MCF 10A (cell line): ENCODE data around the gene AFF4. TPM values are rescaled to one million over a fixed set of nuclear protein-coding genes. Genes with fewer than 3 reads are reported as not detected.

Experiments
- BruUV-seq: library from RNA; stranded (reverse); fragments of 400-500 nt; replicated peaks from 2 replicates; lab custom pipeline; 2021; lab: Mats Ljungman, UMichigan
- CTCF ChIA-PET: fragments of 300-600 bp; sonication (Branson Sonifier 250); formaldehyde crosslinking; extraction: SDS; loops from one replicate; lab custom pipeline; 2021; ENCODE audit warnings: antibody characterized with exemption, inconsistent platforms; lab: Yijun Ruan, JAX
- POLR2A ChIA-PET: fragments of 300-600, 350-650 bp; sonication (Branson Sonifier 250); formaldehyde crosslinking; extraction: SDS; loops from one replicate; lab custom pipeline; 2020; ENCODE audit warnings: antibody characterized with exemption, inconsistent platforms; lab: Yijun Ruan, JAX
- DNase-seq: peaks from one replicate; pipeline ENCODE4 v3.0.0-alpha.2; 2018; ENCODE audit not compliant: unreplicated experiment
- H3K27ac Mint-ChIP-seq: one replicate; pipeline ENCODE4 v1.8.0; 2022; ENCODE audit warnings: mild to moderate bottlenecking, low read depth, mixed read lengths; ENCODE audit not compliant: unreplicated experiment
- H3K27me3 Mint-ChIP-seq: one replicate; pipeline ENCODE4 v1.8.0; 2022; ENCODE audit warnings: mixed read lengths; ENCODE audit not compliant: insufficient read depth, unreplicated experiment
- H3K36me3 Mint-ChIP-seq: one replicate; pipeline ENCODE4 v1.8.0; 2022; ENCODE audit warnings: mild to moderate bottlenecking, moderate library complexity, mixed read lengths; ENCODE audit not compliant: insufficient read depth, unreplicated experiment
- H3K4me1 Mint-ChIP-seq: one replicate; pipeline ENCODE4 v1.8.0; 2022; ENCODE audit warnings: mixed read lengths; ENCODE audit not compliant: insufficient read depth, unreplicated experiment
- H3K4me3 Mint-ChIP-seq: one replicate; pipeline ENCODE4 v1.8.0; 2022; ENCODE audit warnings: mild to moderate bottlenecking, moderate library complexity, mixed read lengths; ENCODE audit not compliant: unreplicated experiment
- H3K9me3 Mint-ChIP-seq: one replicate; pipeline ENCODE4 v1.8.0; 2022; ENCODE audit warnings: mixed read lengths; ENCODE audit not compliant: unreplicated experiment
- intact Hi-C: fragments of 100-400 bp; cut with micrococcal nuclease; formaldehyde crosslinking; loops from 2 replicates; pipeline ENCODE4 v1.14.1; 2022
- total RNA-seq: library from RNA; stranded (reverse); gene quantifications from 2 replicates; pipeline ENCODE4 v1.2.3, GENCODE V29; 2022
- TF ChIP-seq, protein P1 (sequence below): fragments of 200-600 bp; IDR thresholded peaks from one replicate; pipeline ENCODE4 v1.8.0; 2022; ENCODE audit warnings: antibody characterized with exemption, mild to moderate bottlenecking; ENCODE audit not compliant: unreplicated experiment

Gene AFF4
- total RNA-seq, 1 experiment from 2014 or later = 206 TPM

DNA sequence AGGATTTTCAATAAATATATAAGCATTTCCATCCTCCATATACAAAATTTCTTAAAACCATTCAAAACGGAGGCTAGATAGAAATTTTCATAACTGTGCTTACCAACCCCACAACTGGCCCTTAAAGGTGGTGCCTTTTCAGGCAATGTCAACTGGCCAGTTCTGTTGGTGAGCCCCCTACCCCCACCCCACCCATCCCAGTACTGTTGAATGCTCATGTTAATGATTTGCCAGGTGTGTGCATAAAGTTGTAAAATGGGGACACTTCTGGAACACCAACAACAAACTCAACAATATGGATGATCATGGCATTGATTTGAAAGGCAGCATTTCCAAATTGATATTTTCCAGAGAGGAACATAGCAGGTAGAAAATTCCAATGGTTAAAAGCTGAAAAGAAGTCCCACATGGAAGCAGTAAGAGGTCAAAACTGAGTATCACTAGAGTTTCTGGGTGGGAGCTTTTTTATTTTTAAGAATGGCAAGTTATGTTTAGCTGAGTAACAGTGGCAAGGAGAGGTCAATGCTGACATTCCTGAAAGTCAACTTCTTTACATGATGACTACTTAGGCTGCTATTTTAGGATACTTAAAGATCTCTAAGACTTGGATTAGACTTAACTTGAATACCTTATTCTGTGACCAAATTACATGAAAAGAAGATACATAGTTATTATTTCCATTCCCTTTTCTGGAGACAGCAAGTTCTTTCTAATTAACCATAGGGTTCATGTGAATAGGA is 87.2 kb downstream of the AFF4 start:
- no peak for DNase-seq
- TF ChIP-seq, protein P1, sequence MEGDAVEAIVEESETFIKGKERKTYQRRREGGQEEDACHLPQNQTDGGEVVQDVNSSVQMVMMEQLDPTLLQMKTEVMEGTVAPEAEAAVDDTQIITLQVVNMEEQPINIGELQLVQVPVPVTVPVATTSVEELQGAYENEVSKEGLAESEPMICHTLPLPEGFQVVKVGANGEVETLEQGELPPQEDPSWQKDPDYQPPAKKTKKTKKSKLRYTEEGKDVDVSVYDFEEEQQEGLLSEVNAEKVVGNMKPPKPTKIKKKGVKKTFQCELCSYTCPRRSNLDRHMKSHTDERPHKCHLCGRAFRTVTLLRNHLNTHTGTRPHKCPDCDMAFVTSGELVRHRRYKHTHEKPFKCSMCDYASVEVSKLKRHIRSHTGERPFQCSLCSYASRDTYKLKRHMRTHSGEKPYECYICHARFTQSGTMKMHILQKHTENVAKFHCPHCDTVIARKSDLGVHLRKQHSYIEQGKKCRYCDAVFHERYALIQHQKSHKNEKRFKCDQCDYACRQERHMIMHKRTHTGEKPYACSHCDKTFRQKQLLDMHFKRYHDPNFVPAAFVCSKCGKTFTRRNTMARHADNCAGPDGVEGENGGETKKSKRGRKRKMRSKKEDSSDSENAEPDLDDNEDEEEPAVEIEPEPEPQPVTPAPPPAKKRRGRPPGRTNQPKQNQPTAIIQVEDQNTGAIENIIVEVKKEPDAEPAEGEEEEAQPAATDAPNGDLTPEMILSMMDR = no peak
- Mint-ChIP-seq H3K9me3 (no peaks in the 10 kb centered on the region), H3K27me3 (no peaks in the 10 kb centered on the region), H3K4me3 (no peak overlapping the region), H3K36me3 (peaks cover 97% of the 10 kb centered on the region), H3K27ac (no peak overlapping the region), H3K4me1 (no peaks in the 10 kb centered on the region)
- POLR2A ChIA-PET = interaction anchor here (0.8 to 1.8 kb wide), 4 partner anchors 10 to 204 kb away, joined by 3 to 6 read pairs (median 3); partner anchors contain the start of genes GDF9 and UQCRQ
- intact Hi-C loops = no loop called here
- no TSS peak for BruUV-seq
- CTCF ChIA-PET = interaction anchor here (0.6 to 8.9 kb wide), 4 partner anchors 10 to 46 kb away, joined by 3 to 68 read pairs (median 5); partner anchors contain the start of genes SHROOM1 and UQCRQ

DNA sequence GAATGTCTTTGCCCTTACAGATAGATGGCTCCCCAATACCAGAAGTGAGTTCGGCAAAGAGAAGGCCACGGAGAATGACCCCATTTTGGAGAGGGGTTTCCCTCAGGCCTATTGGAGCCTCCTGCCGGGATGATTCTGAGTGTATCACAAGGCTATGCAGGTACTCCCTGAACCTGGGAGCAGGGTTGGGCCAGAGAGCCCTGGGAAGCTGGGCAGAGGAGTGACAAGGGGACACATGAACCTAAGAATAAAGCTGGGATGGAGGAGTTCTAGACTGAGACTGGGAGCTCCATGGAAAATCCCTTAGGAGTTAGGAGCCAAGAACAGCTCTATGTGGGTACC is 89.5 kb downstream of the AFF4 start:
- intact Hi-C loops = no loop called here
- H3K36me3 Mint-ChIP-seq = peaks cover 97% of the 10 kb centered on the region
- H3K27me3 Mint-ChIP-seq = no peaks in the 10 kb centered on the region
- POLR2A ChIA-PET = interaction anchor here (1.6 to 2.1 kb wide), 2 partner anchors 10 kb away, joined by 3 to 16 read pairs; no protein-coding TSS in a partner anchor
- CTCF ChIA-PET = interaction anchor here (0.6 to 8.9 kb wide), 4 partner anchors 9 to 46 kb away, joined by 4 to 68 read pairs (median 13); partner anchors contain the start of gene SHROOM1
- H3K4me3 Mint-ChIP-seq = no peak overlapping the region
- no peaks in the 10 kb centered on the region for H3K9me3 Mint-ChIP-seq
- BruUV-seq = no TSS peak
- DNase-seq = no peak
- H3K27ac Mint-ChIP-seq = no peak overlapping the region
- TF ChIP-seq, protein P1 = no peak
- no peaks in the 10 kb centered on the region for H3K4me1 Mint-ChIP-seq

DNA sequence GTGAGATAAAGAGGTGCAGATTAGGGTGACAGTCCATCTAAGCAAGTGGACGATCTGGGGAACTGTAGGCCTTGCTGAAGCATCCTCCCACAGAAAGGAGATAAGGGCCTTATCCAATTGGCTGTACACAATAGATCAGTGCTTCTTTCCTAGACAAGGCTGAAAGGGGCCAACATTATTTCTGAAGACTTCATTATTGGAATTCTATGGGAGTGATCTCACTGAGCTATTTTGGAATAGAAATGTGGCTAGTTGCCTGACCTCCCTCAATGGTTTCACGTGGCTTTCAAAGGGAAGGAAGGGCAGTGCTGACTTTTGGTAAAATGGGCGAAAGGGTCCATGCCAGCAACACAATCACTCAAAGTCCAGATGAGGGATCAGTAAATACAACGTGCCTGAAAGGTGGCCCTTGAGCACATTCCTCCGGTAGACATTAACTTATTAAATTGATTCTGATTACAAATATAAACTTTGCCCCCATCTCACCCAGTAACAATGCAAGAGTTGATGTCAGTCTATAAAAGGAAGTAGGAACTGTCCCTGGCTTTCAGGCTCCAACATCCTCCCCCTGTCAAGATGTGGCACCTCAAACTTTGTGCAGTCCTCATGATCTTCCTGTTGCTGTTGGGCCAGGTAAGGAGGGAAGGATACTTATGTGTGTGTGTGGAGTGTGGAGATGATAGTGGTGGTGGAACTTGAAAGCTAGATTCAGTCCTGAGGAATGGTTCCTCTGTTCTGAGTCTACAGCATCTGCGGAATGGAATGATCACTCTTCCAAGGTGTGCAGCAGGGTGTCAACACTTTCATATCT is 90.1 kb downstream of the AFF4 start, which contains the start of gene LEAP2:
Gene LEAP2 (plus strand): TSS at position 550 of the 811 bp plus-strand sequence. CDS start 27 bp downstream, at position 577.
- no peaks in the 10 kb centered on the region for H3K9me3 Mint-ChIP-seq
- CTCF ChIA-PET = interaction anchor here (1.1 to 8.9 kb wide), 4 partner anchors 10 to 43 kb away, joined by 3 to 68 read pairs (median 12); partner anchors contain the start of gene SHROOM1
- no TSS peak for BruUV-seq
- POLR2A ChIA-PET = interaction anchor here (0.6 to 11.0 kb wide), 7 partner anchors 9 to 745 kb away, joined by 3 to 176 read pairs (median 3); partner anchors contain the start of gene SHROOM1
- TF ChIP-seq, protein P1 = no peak
- H3K4me3 Mint-ChIP-seq = no peak within 1 kb of the TSS
- intact Hi-C loops = no loop called here
- H3K27ac Mint-ChIP-seq = no peak within 1 kb of the TSS
- no peaks in the 10 kb centered on the region for H3K27me3 Mint-ChIP-seq
- H3K36me3 Mint-ChIP-seq = peaks cover 97% of the 10 kb centered on the region
- H3K4me1 Mint-ChIP-seq = no peaks in the 10 kb centered on the region
- DNase-seq = no peak
